Keratinocyte (primary cell): Measurements from ENCODE around the gene SHISA8.

Source experiments
- EZH2 ChIP-seq: IDR thresholded peaks from one replicate; pipeline ENCODE4 v1.6.1; 2012; ENCODE audit warnings: inconsistent platforms, mild to moderate bottlenecking, low read length, moderate library complexity
- TF ChIP-seq, protein P1 (sequence below), 3 experiments: IDR thresholded peaks in 1 of 3; conservative IDR thresholded peaks in 1 of 3; optimal IDR thresholded peaks in 1 of 3; 2 replicates in 2 of 3; 3 replicates in 1 of 3; pipeline versions ENCODE3 to v1.5.1; 2011; ENCODE audit warnings: low read length in 3 of 3, mild to moderate bottlenecking in 3 of 3, moderate library complexity in 2 of 3, control low read depth in 1 of 3, inconsistent platforms in 1 of 3; ENCODE audit not compliant: insufficient read depth in 2 of 3; ENCODE audit errors: extremely low read depth in 1 of 3

DNA sequence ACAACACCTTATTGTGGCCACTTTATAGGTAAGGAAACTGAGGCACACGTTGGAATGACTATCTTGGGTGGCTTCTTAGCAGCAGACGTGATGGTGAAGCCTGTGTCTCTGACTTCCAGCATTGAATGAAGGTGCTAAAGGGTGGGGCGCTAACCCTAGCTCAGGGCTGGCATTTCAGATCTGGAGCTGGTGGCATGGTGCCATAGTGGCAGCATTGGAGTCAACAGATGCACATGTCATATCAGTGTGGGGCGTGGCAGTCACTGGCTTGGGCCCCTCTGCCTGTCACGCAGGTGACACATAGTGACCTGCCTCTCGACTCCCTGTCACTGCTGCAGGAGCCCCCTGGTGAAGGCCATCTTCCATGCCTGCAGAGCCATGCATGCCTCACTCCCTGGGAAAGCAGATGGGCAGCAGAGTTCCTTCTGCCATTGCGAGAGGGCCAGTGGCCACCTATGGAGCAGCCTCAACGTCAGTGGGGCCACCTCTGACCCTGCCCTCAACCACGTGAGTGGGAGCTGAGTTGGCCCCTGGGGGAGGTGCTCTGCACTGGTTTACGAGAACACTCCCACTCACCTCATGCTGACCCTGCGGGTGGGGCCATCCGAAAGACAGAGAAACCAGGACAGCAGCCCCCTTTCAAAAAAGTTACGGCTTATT lies 14.8 kb downstream of the SHISA8 start:
- TF ChIP-seq, protein P1, sequence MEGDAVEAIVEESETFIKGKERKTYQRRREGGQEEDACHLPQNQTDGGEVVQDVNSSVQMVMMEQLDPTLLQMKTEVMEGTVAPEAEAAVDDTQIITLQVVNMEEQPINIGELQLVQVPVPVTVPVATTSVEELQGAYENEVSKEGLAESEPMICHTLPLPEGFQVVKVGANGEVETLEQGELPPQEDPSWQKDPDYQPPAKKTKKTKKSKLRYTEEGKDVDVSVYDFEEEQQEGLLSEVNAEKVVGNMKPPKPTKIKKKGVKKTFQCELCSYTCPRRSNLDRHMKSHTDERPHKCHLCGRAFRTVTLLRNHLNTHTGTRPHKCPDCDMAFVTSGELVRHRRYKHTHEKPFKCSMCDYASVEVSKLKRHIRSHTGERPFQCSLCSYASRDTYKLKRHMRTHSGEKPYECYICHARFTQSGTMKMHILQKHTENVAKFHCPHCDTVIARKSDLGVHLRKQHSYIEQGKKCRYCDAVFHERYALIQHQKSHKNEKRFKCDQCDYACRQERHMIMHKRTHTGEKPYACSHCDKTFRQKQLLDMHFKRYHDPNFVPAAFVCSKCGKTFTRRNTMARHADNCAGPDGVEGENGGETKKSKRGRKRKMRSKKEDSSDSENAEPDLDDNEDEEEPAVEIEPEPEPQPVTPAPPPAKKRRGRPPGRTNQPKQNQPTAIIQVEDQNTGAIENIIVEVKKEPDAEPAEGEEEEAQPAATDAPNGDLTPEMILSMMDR (optimal IDR thresholded peaks at IDR 0.05 in 1 of 3, IDR thresholded peaks at IDR 0.05 in 1 of 3, conservative IDR thresholded peaks at IDR 0.05 in 1 of 3; ENCODE audit: extremely low read depth in 1 of 3, insufficient read depth in 2 of 3, low read length in 3 of 3): no peak
- no peak for TF ChIP-seq EZH2
